Measurements from ENCODE around the gene ACVRL1.

- TF ChIP-seq POLR2A (IDR thresholded peaks at IDR 0.05) (no peak), CTCF (IDR thresholded peaks at IDR 0.05) (no peak), EP300 (IDR thresholded peaks at IDR 0.05) (no peak)
These were observed 18.7 kb upstream of the ACVRL1 start for GRCh38 chr12:51888316-51889215.
